ENCODE results near the gene TADA2B.

TADA2B gene, protein sequence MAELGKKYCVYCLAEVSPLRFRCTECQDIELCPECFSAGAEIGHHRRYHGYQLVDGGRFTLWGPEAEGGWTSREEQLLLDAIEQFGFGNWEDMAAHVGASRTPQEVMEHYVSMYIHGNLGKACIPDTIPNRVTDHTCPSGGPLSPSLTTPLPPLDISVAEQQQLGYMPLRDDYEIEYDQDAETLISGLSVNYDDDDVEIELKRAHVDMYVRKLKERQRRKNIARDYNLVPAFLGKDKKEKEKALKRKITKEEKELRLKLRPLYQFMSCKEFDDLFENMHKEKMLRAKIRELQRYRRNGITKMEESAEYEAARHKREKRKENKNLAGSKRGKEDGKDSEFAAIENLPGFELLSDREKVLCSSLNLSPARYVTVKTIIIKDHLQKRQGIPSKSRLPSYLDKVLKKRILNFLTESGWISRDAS

DNA sequence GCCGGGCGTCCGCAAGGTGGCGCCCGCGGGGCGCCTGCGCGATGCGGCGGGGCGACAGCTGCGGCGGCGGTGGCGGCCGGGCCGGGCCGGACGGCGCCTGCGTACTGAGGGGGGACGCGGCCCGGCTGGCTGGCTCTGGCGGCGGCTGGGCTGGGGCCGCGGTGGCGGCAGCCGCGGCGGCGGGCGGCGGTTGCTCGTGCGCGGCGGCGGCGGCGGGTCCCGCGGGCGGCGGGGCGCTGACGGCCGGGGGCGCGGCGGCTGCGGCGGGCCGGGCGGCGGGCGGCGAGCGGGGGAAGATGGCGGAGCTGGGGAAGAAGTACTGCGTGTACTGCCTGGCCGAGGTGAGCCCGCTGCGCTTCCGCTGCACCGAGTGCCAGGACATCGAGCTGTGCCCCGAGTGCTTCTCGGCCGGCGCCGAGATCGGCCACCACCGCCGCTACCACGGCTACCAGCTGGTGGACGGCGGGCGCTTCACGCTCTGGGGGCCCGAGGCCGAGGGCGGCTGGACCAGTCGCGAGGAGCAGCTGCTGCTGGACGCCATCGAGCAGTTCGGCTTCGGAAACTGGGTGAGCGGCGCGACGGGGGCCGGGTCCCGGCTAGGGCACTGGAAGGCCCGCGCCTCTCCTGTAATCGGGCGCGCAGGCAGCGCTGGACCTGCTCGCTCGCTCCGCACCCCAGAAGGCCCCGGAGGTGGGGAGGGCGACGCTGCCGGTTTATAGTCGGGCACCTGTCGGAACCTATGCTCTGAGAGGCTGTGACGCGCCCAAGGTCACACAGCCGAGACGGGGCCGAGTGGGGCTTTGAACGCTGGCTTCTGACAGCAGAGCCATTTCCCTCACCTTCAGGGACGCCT, at the start of gene TADA2B:
Gene TADA2B (plus strand): TSS at position 89 of the 853 bp plus-strand sequence. CDS start 208 bp downstream, at position 297.
- peak; percentile 49 for DNase-seq (ENCODE audit: low spot score)

DNA sequence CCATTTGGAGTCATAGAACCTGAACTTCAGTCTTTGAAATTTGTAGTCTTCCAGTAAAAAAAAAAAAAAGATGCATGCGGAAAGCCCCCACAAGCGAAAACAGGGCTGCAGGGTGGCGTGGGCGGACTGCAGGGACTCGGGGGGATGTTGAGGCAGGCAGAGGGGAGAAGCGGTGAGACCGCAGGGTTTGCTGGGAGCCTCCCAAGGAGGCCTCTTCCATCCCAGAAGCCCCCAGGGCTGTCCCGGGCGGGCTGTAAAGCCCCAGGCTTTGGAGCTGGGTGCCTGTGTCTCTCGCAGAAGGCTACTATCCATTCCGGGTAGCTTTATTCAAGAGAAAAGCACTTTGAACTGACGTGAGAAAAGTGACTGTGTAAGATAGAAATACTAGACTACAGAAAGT, 46.7 kb upstream of the TADA2B start:
- DNase-seq (ENCODE audit: low spot score), result no peak

DNA sequence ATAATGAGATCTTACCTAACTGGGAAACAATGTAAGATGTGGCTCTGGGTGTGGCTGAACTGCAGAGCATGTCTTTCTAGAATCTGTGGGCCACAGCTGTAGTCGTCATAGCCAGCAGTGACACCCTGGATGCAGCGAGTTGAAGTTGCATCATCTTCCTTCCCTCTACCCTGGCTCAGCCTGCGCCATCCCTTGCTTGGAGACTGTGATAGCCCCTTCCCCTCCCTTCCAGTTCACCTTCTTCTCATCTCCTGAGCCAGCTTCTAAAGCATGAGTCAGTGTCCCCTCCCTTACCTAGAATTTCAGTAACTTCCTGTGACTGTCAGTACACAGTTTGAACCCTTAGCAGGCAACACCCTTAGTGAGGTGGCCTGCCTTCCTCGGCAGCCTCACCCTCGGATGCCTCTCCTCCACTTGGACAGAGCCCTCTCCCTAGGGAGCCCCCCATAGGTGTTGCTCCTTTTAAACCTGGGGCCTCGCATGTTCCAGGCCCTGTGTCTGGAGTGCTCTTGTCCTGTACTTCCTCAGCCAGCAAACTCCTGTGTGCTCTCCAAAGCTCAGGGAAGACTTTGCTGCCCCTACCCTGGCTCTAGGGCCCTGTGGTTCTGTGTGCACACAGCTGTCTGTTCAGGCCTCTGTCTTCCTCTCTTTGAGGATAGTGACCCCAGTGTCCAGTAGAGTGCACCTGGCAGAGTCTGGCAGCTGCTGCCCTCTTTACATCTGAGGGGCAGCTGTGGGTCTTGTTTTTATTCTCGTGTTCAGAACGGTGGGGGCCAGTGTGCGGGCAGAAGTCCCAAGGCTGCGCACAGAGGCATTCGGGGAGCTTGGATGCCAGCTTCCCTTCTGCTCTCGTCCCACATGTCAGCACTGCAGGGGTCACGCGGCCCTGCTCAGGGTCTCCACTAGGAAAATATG, 43.7 kb upstream of the TADA2B start:
- DNase-seq (ENCODE audit: low spot score), result no peak

DNA sequence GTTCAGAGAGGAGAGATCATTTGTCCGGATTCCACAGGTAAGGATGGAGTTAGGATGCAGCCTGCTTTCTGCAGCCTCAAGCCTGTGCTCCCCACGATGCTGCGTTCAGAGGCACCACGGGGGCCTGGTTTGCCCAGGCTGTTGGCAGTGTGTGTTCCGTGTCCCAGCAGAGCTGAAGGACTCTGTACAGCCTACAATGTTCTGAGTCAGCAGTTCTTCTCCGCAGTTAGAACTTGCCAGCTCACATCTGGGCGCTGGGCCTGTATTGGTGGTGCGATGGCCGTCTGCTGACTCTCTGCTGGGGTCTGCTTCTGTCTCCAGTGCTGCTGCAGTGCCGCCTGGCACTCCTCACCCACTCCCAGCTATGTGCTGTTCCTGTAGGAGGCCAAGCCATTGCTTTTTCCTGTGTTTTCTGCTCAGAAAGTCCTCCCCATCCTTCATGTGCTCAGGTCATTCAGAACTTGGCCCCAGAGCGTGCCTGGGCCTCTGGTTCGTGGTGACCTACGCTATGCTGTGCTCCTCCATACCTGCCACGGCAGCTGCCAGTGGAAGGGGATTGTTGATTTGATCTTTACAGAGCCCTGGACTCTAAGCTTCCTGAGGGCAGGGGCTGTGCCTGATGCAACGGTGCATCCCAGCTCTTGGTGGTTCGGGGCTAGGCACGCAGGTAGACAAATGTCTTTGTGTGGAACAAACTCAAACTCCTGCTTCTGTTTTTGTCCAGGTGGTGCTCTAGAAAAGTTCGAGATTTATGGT, 42.6 kb upstream of the TADA2B start:
- no peak for DNase-seq (ENCODE audit: low spot score)

DNA sequence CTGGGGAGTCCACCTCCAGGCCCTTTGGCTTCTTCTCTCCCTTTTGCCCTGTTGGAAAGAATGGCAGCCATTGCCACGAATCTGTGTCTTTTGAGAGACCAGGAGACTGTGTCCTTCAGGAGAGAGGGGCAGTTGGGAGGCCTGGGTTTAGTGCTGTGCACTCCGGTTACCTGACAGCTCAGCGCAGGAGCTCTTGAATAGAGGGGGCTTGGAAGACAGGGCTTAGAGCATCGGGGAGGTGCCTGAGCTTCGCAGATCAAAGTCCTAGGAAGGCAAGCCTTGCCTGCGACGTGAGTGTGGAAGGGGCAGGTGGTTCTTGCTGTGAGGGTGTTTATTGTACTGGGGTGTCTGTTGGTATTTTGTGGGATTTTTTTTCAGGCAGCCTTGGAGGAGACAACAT, 41.9 kb upstream of the TADA2B start:
- DNase-seq (ENCODE audit: low spot score), result no peak

DNA sequence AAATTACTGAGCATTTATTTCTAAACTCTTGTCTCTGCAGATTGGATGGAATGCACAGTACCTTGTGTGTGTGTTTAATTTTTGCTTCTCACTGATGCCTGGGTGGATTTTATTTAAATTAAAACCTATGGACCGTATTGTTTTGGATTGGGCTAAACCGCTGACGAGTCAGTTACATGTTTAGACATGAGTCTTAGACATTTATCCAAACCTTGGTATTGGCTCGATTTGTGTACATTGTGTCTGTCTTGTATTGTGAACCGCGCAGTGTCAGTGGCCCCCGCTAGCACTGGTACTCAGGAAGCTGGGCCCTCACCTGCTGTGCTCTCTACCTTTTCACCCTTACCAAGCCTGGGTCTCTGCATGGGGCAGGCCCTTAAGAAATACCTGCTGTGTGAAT, 40.8 kb upstream of the TADA2B start:
- no peak for DNase-seq (ENCODE audit: low spot score)

DNA sequence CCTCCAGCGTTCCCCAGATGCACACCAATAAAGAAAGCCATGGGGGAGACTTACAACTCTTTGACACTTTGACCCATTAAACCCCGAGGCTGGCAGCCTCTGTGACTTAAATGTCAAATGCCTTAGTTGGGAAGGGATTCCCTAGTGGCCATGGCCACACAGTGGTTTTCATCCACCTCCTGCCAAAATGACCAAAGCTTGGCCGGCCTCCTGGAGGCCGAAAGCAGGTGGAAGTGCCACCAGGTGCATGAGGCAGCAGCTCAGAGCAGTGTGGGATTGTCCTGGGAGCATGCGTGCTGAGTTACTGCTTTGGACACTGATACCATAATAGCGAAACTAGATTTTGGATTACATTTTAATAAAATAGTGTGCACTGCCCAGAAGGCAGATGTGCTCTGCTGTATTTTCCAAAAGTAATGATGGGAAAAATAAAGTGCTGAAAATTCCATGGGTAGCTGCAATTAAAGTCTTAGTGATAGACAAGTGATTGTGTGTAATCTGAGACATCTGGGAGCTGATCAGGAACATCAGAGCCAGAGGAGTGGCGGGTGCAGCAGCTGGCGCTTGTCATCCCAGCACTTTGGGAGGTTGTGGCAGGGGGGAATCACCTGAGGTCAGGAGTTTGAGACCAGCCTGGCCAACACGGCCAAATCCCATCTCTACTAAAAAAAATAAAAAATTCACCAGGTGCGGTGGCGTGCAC, 39.8 kb upstream of the TADA2B start:
- DNase-seq (ENCODE audit: low spot score), result no peak

DNA sequence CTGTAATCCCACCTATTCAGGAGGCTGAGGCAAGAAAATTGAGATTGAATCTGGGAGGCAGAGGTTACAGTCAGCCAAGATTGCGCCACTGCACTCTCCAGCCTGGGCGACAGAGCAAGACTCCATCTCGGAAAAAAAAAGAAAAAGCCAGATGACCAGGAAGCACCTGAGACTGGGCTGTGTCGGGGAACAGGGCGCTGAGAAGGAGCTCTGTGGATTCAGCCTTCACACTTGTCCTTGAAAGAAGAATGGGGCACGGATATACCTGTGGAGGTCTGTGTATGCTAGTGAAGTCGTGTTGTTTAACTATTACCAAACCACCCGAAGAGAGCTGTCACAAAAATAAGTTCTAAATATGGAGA, 39.3 kb upstream of the TADA2B start:
- DNase-seq (ENCODE audit: low spot score), result no peak

DNA sequence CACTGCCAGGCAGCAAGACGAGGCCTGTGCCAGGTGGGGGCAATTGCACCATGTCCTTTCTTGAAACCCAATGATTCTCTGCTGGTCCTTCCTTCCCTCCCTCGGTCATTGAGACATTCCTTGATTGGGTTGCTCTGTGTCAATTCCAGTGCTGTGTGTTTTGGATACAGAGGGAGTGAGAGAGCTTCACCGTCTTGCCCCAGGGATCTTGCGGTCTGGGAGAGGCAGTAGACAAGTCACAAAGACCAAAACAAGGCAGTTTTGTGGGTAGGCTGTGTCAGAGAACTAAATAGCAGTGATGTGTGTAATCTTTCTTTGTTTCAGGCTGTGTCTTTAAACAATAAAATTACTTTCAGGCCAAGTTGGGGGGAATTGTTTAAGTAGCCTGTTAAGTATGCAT, 38.8 kb upstream of the TADA2B start:
- DNase-seq (ENCODE audit: low spot score), result no peak

DNA sequence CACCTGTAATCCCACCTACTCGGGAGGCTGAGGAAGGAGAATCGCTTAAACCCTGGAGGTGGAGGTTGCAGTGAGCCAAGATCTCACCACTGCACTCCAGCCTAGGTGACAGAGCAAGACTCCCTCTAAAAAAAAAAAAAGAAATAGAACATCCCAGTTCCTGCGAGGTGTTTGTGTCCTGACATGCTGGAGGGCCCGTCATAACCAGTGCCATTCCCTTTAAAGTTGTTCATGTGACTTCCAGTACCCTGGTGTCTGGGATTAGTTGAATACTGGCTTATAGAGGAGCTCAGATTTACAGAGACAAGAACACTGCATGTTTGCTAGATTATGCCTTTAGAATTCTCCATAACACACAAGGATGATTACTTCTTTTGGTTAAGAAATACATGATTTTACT, 37.6 kb upstream of the TADA2B start:
- no peak for DNase-seq (ENCODE audit: low spot score)

DNA sequence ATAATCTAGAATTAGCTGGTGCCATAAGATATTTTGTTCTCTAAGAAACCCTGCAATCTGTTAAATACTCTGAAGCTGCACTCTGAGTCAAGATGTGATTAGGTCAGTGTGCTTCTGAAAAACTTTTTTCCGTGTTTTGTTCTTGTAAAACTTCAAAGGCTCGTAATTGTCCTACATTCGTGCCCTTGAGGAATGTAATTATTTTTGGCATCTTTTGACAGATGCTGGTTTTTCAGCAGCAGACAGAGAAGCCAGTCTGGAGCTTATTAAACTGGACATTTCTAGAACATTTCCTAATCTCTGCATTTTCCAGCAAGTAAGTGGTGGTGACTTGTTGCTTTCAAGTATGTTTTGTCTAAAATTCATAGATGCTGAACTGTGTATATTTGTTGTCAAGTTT, 36.8 kb upstream of the TADA2B start:
- DNase-seq (ENCODE audit: low spot score), result no peak

DNA sequence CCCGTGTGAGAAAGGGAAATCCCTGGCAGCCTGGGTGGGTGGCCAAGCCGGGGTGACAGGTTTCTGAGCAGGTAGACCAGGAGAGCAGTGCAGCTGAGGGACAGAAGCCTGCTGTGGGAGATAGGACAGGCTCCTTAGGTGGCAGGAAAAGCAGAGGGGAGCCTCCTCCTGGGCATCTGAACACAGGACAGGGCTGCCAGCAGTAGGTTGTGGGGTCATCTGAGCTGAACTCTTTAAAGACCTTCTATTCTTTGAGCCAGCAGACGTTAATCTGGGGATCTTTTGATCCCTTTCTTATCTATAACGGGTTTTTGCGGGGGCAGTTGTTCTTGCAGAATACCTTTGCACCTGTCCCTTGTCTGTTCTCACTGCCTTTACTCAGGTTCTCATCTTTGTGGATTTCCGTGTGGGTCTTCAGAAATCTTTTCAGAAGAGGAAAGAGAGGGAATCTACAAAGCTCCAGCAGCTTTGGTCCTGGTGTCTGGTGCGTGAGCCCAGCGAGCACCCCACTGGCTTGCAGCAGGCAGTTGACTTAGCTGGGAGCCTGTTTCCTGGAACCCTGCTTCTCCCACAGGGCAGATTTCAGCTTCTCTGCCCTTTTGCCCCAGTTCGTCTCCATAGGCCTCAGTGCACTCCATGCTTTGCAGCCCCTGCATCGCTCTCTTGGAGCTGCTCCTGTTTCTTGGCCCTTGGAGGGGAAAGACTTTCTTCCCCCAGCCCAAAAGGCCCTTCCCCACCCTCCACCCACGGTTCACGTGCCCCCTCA, 35.8 kb upstream of the TADA2B start:
- DNase-seq (ENCODE audit: low spot score), result no peak

DNA sequence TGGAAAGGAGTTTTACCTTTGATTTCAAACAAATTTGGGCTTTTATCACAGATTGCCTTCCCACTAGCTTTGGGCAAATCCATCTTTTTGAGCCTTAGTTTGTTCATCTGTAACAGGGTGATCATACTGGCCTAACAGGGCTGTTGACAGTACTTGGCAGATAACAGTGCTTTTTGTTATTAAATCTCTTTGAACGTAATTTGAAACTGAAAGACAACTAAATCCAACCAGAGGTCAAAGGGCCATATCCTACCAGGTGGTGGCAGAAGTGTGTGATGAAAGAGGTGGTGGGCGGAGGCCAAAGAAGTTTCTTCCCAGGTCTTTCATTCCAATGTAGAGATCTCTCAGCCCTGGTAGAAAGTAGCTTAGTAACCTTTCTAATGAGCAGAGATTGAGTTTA, 35.2 kb upstream of the TADA2B start:
- DNase-seq (ENCODE audit: low spot score), result no peak

DNA sequence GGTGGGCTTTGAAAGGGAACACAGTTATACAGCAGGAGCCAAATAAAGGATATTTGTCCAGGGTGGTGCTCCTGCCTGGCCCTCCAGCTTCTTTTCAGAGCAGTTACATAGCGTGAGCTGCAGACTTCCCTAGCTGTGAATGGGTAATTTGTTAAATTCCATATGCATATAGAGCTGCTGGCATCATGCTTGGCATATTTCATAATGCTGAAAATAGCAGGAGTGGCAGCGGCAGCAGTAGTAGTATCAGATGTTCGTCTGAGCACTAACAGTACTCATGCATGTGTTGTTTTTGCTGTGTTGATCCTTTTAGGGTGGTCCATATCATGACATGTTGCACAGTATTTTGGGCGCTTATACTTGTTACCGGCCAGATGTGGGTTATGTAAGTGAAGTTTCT, 33.6 kb upstream of the TADA2B start:
- no peak for DNase-seq (ENCODE audit: low spot score)

DNA sequence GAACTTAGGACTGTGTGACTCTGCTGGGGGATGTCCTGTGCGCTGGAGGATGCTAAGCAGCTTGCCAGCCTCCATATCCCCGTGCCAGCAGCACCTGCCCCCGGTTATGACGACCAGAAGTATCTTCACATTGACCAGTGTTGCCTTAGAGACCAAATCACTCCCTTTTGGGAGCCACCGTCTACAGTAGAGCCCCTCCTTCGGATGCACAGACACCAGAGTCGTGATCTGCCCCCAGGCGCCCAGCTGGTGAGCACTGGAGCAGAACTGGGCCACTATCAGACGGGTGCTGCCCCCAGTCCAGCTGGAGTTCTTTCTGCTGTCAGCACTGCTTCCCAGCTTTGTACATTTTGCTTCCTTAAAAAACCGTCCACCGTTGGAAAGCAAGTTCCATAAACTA, 30.0 kb upstream of the TADA2B start:
- DNase-seq (ENCODE audit: low spot score), result no peak

DNA sequence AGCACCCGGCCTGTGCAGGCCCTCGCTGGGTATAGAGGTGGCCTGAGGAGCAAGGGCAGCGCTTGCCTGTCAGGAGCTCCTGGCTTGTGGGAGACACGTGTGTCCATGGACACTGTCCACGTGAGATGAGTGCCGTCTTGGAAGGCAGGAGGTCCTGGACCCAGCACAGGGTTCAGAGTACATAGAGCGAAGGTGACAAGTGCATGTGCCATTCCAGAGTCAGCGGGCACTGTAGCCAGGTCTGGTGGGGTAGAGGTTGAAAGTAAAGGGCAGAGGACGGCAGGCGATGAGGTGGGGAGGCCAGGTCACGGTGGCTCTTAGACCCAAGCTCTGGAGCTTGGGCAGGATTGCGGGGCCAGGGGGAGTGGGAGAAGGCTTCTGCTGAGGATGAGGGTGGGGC, 28.4 kb upstream of the TADA2B start:
- no peak for DNase-seq (ENCODE audit: low spot score)

DNA sequence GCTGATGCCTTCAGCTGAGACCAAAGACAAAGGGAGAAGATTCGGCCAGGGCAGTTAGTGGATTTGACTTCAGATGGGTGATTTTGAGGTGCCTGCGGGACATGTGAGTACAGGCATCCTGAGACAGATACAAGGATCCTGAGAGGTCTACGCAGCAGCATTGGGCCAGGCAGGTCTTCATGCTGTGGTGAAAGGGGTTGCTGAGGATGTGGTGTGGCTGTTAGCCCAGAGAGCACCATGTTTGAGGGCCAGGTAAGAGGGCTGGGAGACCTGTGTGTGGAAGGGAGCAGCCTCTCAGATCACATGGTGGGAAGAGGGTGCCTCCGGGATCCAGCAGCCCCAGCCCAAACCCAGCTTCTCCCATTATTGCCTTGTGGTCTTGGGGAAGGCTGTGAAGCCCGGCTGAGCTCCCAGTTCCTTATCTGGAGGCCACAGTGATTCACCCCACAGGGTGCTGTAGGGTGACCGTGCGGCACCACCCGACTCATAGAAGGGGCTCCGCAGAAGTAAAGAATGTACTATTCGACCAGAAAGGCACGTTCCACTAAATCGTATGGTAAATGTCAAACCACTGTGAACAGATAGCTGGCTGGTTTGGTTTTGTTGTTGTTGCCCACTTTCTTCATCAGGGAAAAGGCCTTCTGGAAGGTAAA, 27.7 kb upstream of the TADA2B start:
- DNase-seq (ENCODE audit: low spot score), result no peak

DNA sequence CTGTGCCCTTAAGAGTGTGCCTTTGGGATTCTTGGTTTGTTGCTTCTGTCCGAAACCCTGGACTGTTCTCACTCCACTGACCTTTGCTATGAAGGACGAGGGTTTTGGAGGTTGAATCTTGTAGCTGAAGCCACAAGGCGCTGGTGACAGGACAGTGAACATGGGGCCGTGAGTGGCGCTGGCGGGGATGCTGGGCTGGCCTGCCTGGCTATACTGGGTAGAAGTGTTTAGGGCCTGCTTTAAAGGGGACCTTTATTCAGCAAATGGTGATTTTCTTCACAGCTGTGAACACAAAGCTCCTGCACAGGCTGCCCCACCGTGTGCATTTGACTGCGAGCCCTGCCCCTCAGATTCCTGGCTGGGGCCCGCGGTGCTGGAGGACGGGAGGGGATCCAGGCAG, 27.1 kb upstream of the TADA2B start:
- DNase-seq (ENCODE audit: low spot score), result no peak

DNA sequence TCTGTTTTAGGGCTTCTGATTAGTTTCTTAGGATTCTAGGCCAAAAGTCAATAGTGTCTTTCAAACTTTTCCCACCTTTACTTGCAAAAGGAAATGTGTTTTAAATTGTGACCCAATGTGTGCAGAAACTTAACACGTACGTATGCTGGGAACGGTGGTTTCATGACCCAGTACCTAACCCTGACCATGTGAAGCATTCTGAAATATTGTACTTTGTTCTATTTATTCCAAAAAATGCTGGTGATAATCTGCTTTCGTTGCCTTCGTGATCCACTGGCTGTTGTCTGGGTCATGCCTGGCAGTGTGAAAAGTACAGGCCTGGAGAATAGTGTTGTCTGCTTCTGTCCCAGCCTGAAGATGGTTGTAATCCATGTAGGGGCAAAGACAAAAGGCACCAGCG, 26.7 kb upstream of the TADA2B start:
- DNase-seq (ENCODE audit: low spot score), result no peak
